Spleen (tissue), 11 donors: ENCODE data around the gene KRT20. TPM values are rescaled to one million over a fixed set of nuclear protein-coding genes. Genes with fewer than 3 reads are reported as not detected.

ENCODE experiments used
- DNase-seq: peaks from one replicate; pipeline ENCODE4 v3.0.0-alpha.2; 2020
- H3K27ac ChIP-seq, 8 donors: fragments of 200-600 bp; sonication (generic) in 7 of 8; 1 replicate in 4 of 8; 2 replicates in 4 of 8; pipeline versions ENCODE4 v1.5.0 to v1.8.0; 2016 to 2021; ENCODE audit warnings: inconsistent platforms in 4 of 8, mild to moderate bottlenecking in 4 of 8, moderate library complexity in 1 of 8
- H3K27me3 ChIP-seq, 7 donors: fragments of 200-600 bp; sonication (generic) in 6 of 7; replicated peaks in 1 of 7; 1 replicate in 4 of 7; 2 replicates in 3 of 7; pipeline versions ENCODE4 v1.5.0 to v1.8.0; 2016 to 2021; ENCODE audit warnings: inconsistent platforms in 3 of 7, mild to moderate bottlenecking in 1 of 7
- H3K36me3 ChIP-seq, 6 donors: fragments of 200-600 bp; sonication (generic) in 5 of 6; 1 replicate in 4 of 6; 2 replicates in 2 of 6; pipeline versions ENCODE4 v1.5.0 to v1.8.0; 2016 to 2021; ENCODE audit warnings: inconsistent platforms in 2 of 6
- H3K4me1 ChIP-seq, 6 donors: fragments of 200-600 bp; sonication (generic) in 5 of 6; 1 replicate in 3 of 6; 2 replicates in 3 of 6; pipeline versions ENCODE4 v1.5.0 to v1.8.0; 2016 to 2021; ENCODE audit warnings: inconsistent platforms in 3 of 6
- H3K4me3 ChIP-seq, 8 donors: fragments of 200-600 bp; sonication (generic) in 7 of 8; 1 replicate in 4 of 8; 2 replicates in 4 of 8; pipeline versions ENCODE4 v1.5.0 to v1.8.0; 2016 to 2021; ENCODE audit warnings: inconsistent platforms in 4 of 8, mild to moderate bottlenecking in 4 of 8, moderate library complexity in 2 of 8
- H3K9me3 ChIP-seq, 8 donors: fragments of 200-600 bp; sonication (generic) in 7 of 8; 1 replicate in 4 of 8; 2 replicates in 4 of 8; pipeline versions ENCODE4 v1.5.0 to v1.8.0; 2016 to 2021; ENCODE audit warnings: inconsistent platforms in 4 of 8
- CTCF ChIP-seq, 11 experiments: fragments of 200-600 bp in 7 of 11; fragments of 450-650 bp in 4 of 11; sonication (generic) in 4 of 11; IDR thresholded peaks in 8 of 11; conservative IDR thresholded peaks in 3 of 11; 1 replicate in 7 of 11; 2 replicates in 4 of 11; pipeline versions ENCODE4 v1.4.0 to v1.8.0; 2016 to 2021; ENCODE audit warnings: antibody characterized with exemption in 11 of 11, inconsistent platforms in 4 of 11, mild to moderate bottlenecking in 1 of 11
- POLR2A ChIP-seq, 3 donors: fragments of 450-650 bp; IDR thresholded peaks; one replicate each; pipeline ENCODE4 v1.5.1; 2017; ENCODE audit warnings: antibody characterized with exemption in 3 of 3, mild to moderate bottlenecking in 1 of 3
- POLR2AphosphoS5 ChIP-seq, 3 donors: sonication (generic); formaldehyde crosslinking; IDR thresholded peaks; one replicate each; pipeline ENCODE4 v1.5.1; 2017; ENCODE audit warnings: antibody characterized with exemption in 3 of 3
- WGBS, 5 donors: extraction: QIAGEN DNeasy Blood & Tissue Kit in 3 of 5; methylation state at CpG; one replicate each; pipeline versions ENCODE4 v1.1.5 to v1.1.7; 2013 to 2018; 5-methylcytosine and 5-hydroxymethylcytosine counted together
- intact Hi-C: fragments of 100-400 bp; cut with DNase I; formaldehyde crosslinking; loops from one replicate; pipeline ENCODE4 v1.15.0; 2023; ENCODE audit warnings: low total_unique reads
- polyA plus RNA-seq, 3 donors: library from polyadenylated mRNA; stranded (reverse); fragments of 200-250 nt; gene quantifications; one replicate each; pipeline ENCODE4 v1.2.1, GENCODE V29; 2013
- total RNA-seq, 7 donors: library from RNA; depleted of rRNA in 3 of 7; stranded (reverse); fragments of >200 nt in 3 of 7; fragmentation: NEBNext Ultra II Directional in 4 of 7; extraction: Animal tissue kit (Norgen Biotek cat#: 25700) in 4 of 7; gene quantifications; one replicate each; pipeline versions ENCODE4 v1.1.0 to v1.2.1, GENCODE V29; 2016 to 2021
- donor health status: healthy with polysubstance abuse.
- donor health status: DM: no; HTN: no; CAD: no; lungs with moderate emphysema.
- donor health status: DM: no; HTN: no; CAD: no.
- donor health status: Bipolar disorder and iron deficiency.
- donor health status: healthy.
- donor health status: DM: no; HTN: no; CAD: no.
- donor health status: DM: yes; HTN: yes; CAD: no.

Gene KRT20
- total and polyA plus RNA-seq, 10 donors: 0.07 to 0.45 TPM; not detected in 8

- intact Hi-C loops: no loop called here
- H3K4me3 ChIP-seq: no peak overlapping the region
- TF ChIP-seq CTCF (IDR thresholded peaks at IDR 0.05 in 8 of 11, conservative IDR thresholded peaks at IDR 0.05 in 3 of 11) (no peak), POLR2A (IDR thresholded peaks at IDR 0.05) (no peak), POLR2AphosphoS5 (IDR thresholded peaks at IDR 0.05) (no peak)
- no peaks in the 10 kb centered on the region for H3K9me3 ChIP-seq
- DNase-seq: no peak
- 71 to 90% (median 85%) methylated on average over 5 of the region's 5 CpGs for WGBS, 5 donors
- H3K27me3 ChIP-seq: peaks cover 0 to 15% (median 0%) of the 10 kb centered on the region in 7 donors
- no peak overlapping the region for H3K27ac ChIP-seq
- no peaks in the 10 kb centered on the region for H3K4me1 ChIP-seq
- H3K36me3 ChIP-seq: no peaks in the 10 kb centered on the region
Measured at GRCh38 chr17:40900809-40901356, 15.8 kb upstream of the KRT20 start.

- Histone ChIP-seq H3K4me1 (no peaks in the 10 kb centered on the region), H3K27ac (no peak overlapping the region), H3K4me3 (no peak overlapping the region), H3K27me3 (peaks cover 0 to 31% (median 0%) of the 10 kb centered on the region in 7 donors), H3K9me3 (no peaks in the 10 kb centered on the region), H3K36me3 (no peaks in the 10 kb centered on the region)
- intact Hi-C loops: no loop called here
- no peak for DNase-seq
- TF ChIP-seq POLR2AphosphoS5 (IDR thresholded peaks at IDR 0.05): no peak
- no peak for TF ChIP-seq POLR2A (IDR thresholded peaks at IDR 0.05)
- no peak for TF ChIP-seq CTCF (IDR thresholded peaks at IDR 0.05 in 8 of 11, conservative IDR thresholded peaks at IDR 0.05 in 3 of 11)
- 84 to 94% (median 88%) methylated on average over 4 of the region's 4 CpGs for WGBS, 5 donors
Measured at GRCh38 chr17:40896916-40897455, 11.9 kb upstream of the KRT20 start.

- H3K4me3 ChIP-seq: no peak overlapping the region
- no peaks in the 10 kb centered on the region for H3K36me3 ChIP-seq
- no peak for TF ChIP-seq CTCF (IDR thresholded peaks at IDR 0.05 in 8 of 11, conservative IDR thresholded peaks at IDR 0.05 in 3 of 11)
- no peak for TF ChIP-seq POLR2A (IDR thresholded peaks at IDR 0.05)
- TF ChIP-seq POLR2AphosphoS5 (IDR thresholded peaks at IDR 0.05): no peak
- H3K4me1 ChIP-seq: no peaks in the 10 kb centered on the region
- H3K27me3 ChIP-seq: peaks cover 0 to 36% (median 1%) of the 10 kb centered on the region in 7 donors
- no peaks in the 10 kb centered on the region for H3K9me3 ChIP-seq
- H3K27ac ChIP-seq: no peak overlapping the region
- intact Hi-C loops: no loop called here
- no peak for DNase-seq
- WGBS, 5 donors: 60 to 67% (median 63%) methylated on average over 9 of the region's 9 CpGs
Measured at GRCh38 chr17:40895106-40895730, 10.2 kb upstream of the KRT20 start.

GRCh38 chr17:40888196-40888720 is 3.2 kb upstream of the KRT20 start:
- peaks cover 0 to 70% (median 15%) of the 10 kb centered on the region in 7 donors for H3K27me3 ChIP-seq
- 69 to 89% (median 75%) methylated on average over 2 of the region's 2 CpGs for WGBS, 5 donors

More at GRCh38 chr17:40888196-40888720, 3.2 kb upstream of the KRT20 start:
- intact Hi-C loops: no loop called here
- Histone ChIP-seq H3K9me3 (no peaks in the 10 kb centered on the region), H3K4me3 (no peak overlapping the region), H3K4me1 (no peaks in the 10 kb centered on the region), H3K27ac (no peak overlapping the region), H3K36me3 (no peaks in the 10 kb centered on the region)
- no peak for DNase-seq
- no peak for TF ChIP-seq POLR2A (IDR thresholded peaks at IDR 0.05)
- TF ChIP-seq CTCF (IDR thresholded peaks at IDR 0.05 in 8 of 11, conservative IDR thresholded peaks at IDR 0.05 in 3 of 11): no peak
- no peak for TF ChIP-seq POLR2AphosphoS5 (IDR thresholded peaks at IDR 0.05)
